SK-N-SH treated with all-trans-retinoic acid at 6 μM for 48 hours (cell line): ENCODE measurements around the gene ACBD7.

Source experiments
- GLIS3 ChIP-seq: fragments of 250-450 bp; sonication (Bioruptor Pico); IDR thresholded peaks from 2 replicates; pipeline ENCODE4 v1.5.0; 2020; ENCODE audit warnings: mild to moderate bottlenecking, moderate library complexity
- RARB ChIP-seq: fragments of 250-450 bp; sonication (Bioruptor Pico); IDR thresholded peaks from 2 replicates; pipeline ENCODE4 v1.8.0; 2021; ENCODE audit warnings: mild to moderate bottlenecking, moderate library complexity
- TF ChIP-seq, protein P1 (sequence below): fragments of 250-450 bp; sonication (Bioruptor Pico); IDR thresholded peaks from 2 replicates; pipeline ENCODE4 v1.8.0; 2021; ENCODE audit warnings: low read depth, mild to moderate bottlenecking, moderate library complexity, borderline replicate concordance
- TF ChIP-seq, protein P2 (sequence below): fragments of 250-450 bp; sonication (Bioruptor Pico); IDR thresholded peaks from 2 replicates; pipeline ENCODE4 v1.8.0; 2020; ENCODE audit warnings: mild to moderate bottlenecking, moderate library complexity, borderline replicate concordance

DNA sequence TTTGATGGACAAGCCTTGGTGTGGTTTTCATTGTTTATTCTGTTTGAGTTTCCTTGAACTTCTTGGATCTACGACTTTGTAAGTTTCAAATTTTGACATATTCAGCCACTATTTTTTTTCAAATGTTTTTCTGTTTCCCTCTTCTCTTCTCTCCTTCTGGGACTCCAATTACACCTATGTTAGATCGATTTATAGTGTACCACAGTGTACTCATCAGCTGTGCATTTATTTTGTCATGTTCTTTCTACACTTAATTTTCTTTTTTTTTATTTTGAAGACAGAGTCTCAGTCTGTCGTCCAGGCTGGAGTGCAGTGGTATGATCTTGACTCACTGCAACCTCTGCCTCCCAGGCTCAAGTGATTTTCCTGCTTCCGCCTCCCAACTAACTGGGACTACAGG lies 28.7 kb downstream of the ACBD7 start:
- no peak for TF ChIP-seq GLIS3 (CRISPR knock-in tag)
- TF ChIP-seq, protein P1, sequence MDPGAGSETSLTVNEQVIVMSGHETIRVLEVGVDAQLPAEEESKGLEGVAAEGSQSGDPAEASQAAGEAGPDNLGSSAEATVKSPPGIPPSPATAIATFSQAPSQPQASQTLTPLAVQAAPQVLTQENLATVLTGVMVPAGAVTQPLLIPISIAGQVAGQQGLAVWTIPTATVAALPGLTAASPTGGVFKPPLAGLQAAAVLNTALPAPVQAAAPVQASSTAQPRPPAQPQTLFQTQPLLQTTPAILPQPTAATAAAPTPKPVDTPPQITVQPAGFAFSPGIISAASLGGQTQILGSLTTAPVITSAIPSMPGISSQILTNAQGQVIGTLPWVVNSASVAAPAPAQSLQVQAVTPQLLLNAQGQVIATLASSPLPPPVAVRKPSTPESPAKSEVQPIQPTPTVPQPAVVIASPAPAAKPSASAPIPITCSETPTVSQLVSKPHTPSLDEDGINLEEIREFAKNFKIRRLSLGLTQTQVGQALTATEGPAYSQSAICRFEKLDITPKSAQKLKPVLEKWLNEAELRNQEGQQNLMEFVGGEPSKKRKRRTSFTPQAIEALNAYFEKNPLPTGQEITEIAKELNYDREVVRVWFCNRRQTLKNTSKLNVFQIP (CRISPR knock-in tag), result no peak
- TF ChIP-seq, protein P2, sequence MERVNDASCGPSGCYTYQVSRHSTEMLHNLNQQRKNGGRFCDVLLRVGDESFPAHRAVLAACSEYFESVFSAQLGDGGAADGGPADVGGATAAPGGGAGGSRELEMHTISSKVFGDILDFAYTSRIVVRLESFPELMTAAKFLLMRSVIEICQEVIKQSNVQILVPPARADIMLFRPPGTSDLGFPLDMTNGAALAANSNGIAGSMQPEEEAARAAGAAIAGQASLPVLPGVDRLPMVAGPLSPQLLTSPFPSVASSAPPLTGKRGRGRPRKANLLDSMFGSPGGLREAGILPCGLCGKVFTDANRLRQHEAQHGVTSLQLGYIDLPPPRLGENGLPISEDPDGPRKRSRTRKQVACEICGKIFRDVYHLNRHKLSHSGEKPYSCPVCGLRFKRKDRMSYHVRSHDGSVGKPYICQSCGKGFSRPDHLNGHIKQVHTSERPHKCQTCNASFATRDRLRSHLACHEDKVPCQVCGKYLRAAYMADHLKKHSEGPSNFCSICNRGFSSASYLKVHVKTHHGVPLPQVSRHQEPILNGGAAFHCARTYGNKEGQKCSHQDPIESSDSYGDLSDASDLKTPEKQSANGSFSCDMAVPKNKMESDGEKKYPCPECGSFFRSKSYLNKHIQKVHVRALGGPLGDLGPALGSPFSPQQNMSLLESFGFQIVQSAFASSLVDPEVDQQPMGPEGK, result no peak
- no peak for TF ChIP-seq RARB
